GM21723 (cell line): Measurements from ENCODE around the gene RRP9.
"Not testable (repeated sequence)": the region's sequence is repeated elsewhere in the genome, so short reads cannot be mapped to it uniquely, and the experiment has no call there.

ENCODE experiments used
- ATAC-seq: cut with Tn5 transposase; IDR thresholded peaks from one replicate; pipeline ENCODE4 v1.9.1; 2021; ENCODE audit warnings: mild to moderate bottlenecking, moderate library complexity; ENCODE audit not compliant: unreplicated experiment

The RRP9 gene

GRCh38 chr3:51941798-51942602 lies at the start of gene RRP9, which contains the start of gene PARP3:
TSS of gene RRP9 (minus strand) at chr3:51941904. CDS start at chr3:51941867, 37 bp downstream.
TSS of gene PARP3 (plus strand) at chr3:51942363. CDS start at chr3:51943356, 993 bp downstream.
- ATAC-seq = peak; percentile 90

GRCh38 chr3:51990501-51990971 lies 48.8 kb upstream of the RRP9 start:
- not testable (repeated sequence) for ATAC-seq

GRCh38 chr3:51988286-51989146 lies 46.8 kb upstream of the RRP9 start:
- ATAC-seq = no peak

- no peak for ATAC-seq
These were observed 45.9 kb upstream of the RRP9 start for GRCh38 chr3:51987568-51987967.

- ATAC-seq = no peak
These were observed 44.6 kb upstream of the RRP9 start for GRCh38 chr3:51986010-51986947.

GRCh38 chr3:51985063-51985462 lies 43.4 kb upstream of the RRP9 start:
- no peak for ATAC-seq

- no peak for ATAC-seq
These were observed 42.6 kb upstream of the RRP9 start for GRCh38 chr3:51984269-51984647.

GRCh38 chr3:51983578-51984268 lies 42.0 kb upstream of the RRP9 start:
- ATAC-seq = no peak

GRCh38 chr3:51982838-51983577 lies 41.3 kb upstream of the RRP9 start, which contains the start of gene ACY1:
TSS of gene ACY1 (plus strand) at chr3:51983535. CDS start at chr3:51984065, 530 bp downstream.
- peak; percentile 75 for ATAC-seq

- peak; percentile 47 for ATAC-seq
These were observed 40.7 kb upstream of the RRP9 start for GRCh38 chr3:51982352-51982837.

- no peak for ATAC-seq
These were observed 38.5 kb upstream of the RRP9 start for GRCh38 chr3:51980253-51980652.

- no peak for ATAC-seq
These were observed 36.4 kb upstream of the RRP9 start for GRCh38 chr3:51978143-51978502.

GRCh38 chr3:51977446-51978142 lies 35.9 kb upstream of the RRP9 start:
- ATAC-seq = no peak

GRCh38 chr3:51975852-51976549 lies 34.3 kb upstream of the RRP9 start:
- ATAC-seq = no peak

- peak; percentile 51 for ATAC-seq
These were observed 33.5 kb upstream of the RRP9 start, which contains the start of gene ABHD14A for GRCh38 chr3:51974963-51975851. TSS of gene ABHD14A (plus strand) at chr3:51975064. CDS start at chr3:51975136, 72 bp downstream.

- peak; percentile 4 for ATAC-seq
These were observed 32.7 kb upstream of the RRP9 start for GRCh38 chr3:51974277-51974962.
